HL-60/S4 treated with phorbol 12-myristate 13-acetate at 8.2 ng/mL for 4 days and 3 days (cell line): ENCODE data around the gene SH3D21.

Experiments
- in situ Hi-C: fragments of 300-500 bp; cut with MboI; formaldehyde crosslinking; loops from 2 replicates; pipeline ENCODE4 v1.15.0; 2022; ENCODE audit warnings: low sequenced_read_pairs

The SH3D21 gene

GRCh38 chr1:36354486-36354885 lies 48.3 kb downstream of the SH3D21 start:
- in situ Hi-C loops, result no loop called here

- in situ Hi-C loops, result no loop called here
These were observed 49.6 kb downstream of the SH3D21 start for GRCh38 chr1:36355811-36356210.

GRCh38 chr1:36358514-36359084 lies 52.4 kb downstream of the SH3D21 start:
- in situ Hi-C loops, result no loop called here

- in situ Hi-C loops, result no loop called here
These were observed 53.2 kb downstream of the SH3D21 start for GRCh38 chr1:36359383-36359782.

GRCh38 chr1:36359911-36360550 lies 53.9 kb downstream of the SH3D21 start:
- in situ Hi-C loops, result no loop called here

GRCh38 chr1:36365381-36365780 lies 59.2 kb downstream of the SH3D21 start:
- in situ Hi-C loops, result no loop called here

- in situ Hi-C loops, result no loop called here
These were observed 60.0 kb downstream of the SH3D21 start for GRCh38 chr1:36366091-36366661.

- in situ Hi-C loops, result no loop called here
These were observed 60.9 kb downstream of the SH3D21 start for GRCh38 chr1:36367066-36367465.

- in situ Hi-C loops, result no loop called here
These were observed 61.6 kb downstream of the SH3D21 start for GRCh38 chr1:36367798-36368197.

GRCh38 chr1:36369061-36369861 lies 63.1 kb downstream of the SH3D21 start:
- in situ Hi-C loops, result no loop called here
